Measurements from ENCODE around the gene ZNF473. TPM values are rescaled to one million over a fixed set of nuclear protein-coding genes. Genes with fewer than 3 reads are reported as not detected.

ZNF473 gene
- total RNA-seq, 2 experiments from 2014 or later, result 11.8 to 12.7 TPM

DNA sequence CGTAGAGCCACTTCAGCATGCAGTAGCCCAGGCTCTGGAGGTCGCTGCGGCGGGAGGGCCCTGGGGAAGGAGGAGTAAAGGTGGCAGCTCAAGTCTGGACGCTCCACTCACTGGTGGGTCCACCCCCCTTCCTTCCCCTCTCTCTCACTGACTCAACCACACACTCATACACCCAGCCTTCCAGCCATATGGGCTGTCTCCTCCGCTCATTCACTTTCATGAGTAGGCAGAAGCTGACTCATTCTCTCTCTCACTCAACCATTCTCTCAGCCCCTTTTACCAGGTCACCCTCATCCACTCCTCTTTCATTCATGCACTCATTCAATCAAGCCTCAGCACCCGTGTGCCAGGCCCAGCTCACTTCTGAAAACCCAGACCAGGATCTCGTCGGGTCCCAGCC, 37.4 kb upstream of the ZNF473 start:
- Mint-ChIP-seq H3K27ac (no peak overlapping the region), H3K9me3 (no peaks in the 10 kb centered on the region), H3K4me1 (peaks cover 6% of the 10 kb centered on the region), H3K4me3 (no peak overlapping the region), H3K36me3 (peaks cover 18% of the 10 kb centered on the region), H3K27me3 (no peaks in the 10 kb centered on the region)
- DNase-seq (no peak), ATAC-seq (ENCODE audit: low read depth) (no peak)
- POLR2A ChIA-PET, result interaction anchor here (2.6 kb wide), 1 partner anchor 59 kb away, joined by 9 read pairs; the partner anchor contains the start of genes ATF5 and NUP62

DNA sequence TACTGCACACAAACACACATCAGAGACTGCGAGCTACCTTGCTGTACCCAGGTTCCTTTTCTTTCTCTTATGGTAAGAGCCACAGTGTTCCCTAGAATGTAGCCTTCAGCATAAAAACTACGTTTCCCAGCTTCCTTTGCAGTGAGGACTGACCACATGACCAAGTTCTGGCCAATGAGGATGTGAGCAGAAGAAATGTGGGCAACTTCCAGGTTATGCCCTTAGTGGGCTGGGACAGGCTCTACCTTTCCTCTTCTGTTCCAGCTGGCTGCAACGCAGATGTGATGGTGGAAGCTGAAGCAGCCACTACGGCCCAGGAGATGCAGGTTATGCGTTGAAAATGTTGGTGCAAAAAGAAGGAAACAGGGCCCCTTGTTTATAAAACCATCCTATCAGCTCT, 28.1 kb upstream of the ZNF473 start:
- Mint-ChIP-seq H3K36me3 (peaks cover 19% of the 10 kb centered on the region), H3K27ac (no peak overlapping the region), H3K4me1 (peaks cover 3% of the 10 kb centered on the region), H3K27me3 (no peaks in the 10 kb centered on the region), H3K9me3 (no peaks in the 10 kb centered on the region), H3K4me3 (no peak overlapping the region)
- ATAC-seq (ENCODE audit: low read depth) (peak; percentile 47), DNase-seq (no peak)
- POLR2A ChIA-PET, result interaction anchor here (0.6 kb wide), 1 partner anchor 298 kb away, joined by 3 read pairs; no protein-coding TSS in a partner anchor

DNA sequence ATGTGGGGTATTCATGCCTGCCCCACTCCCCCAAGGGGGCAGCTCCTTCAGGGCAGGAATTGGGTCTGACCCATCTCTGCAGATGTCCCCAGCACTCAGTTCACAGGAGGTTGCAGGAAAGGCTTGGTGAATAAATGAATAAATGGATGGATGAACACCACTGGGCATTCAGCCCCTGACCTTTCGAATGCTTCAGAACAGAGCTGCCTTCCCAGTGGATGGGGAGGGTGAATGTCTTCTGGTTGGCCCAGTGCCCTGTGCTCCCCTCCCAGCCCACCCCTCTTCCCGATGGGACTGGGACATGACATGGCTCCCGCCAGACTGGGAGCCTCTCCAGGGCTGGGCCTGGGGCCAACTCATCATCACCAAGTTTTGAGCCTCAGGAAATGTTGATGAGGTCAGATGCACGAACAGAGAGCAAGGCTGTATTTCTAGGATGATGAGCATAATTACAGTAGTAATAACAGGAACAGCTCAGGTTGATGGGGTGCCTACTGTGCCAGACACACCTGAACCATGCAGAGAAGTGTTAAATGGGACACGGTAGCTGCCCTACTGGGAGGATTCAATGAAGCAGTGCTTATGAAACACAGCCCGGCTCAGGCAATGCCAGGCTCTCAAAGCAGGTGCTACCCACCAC, 26.3 kb upstream of the ZNF473 start:
- Mint-ChIP-seq H3K4me1 (peaks cover 16% of the 10 kb centered on the region), H3K27me3 (no peaks in the 10 kb centered on the region), H3K4me3 (no peak overlapping the region), H3K27ac (no peak overlapping the region), H3K36me3 (peaks cover 25% of the 10 kb centered on the region), H3K9me3 (no peaks in the 10 kb centered on the region)
- DNase-seq, result no peak
- POLR2A ChIA-PET, result no interaction called here
- no peak for ATAC-seq (ENCODE audit: low read depth)

DNA sequence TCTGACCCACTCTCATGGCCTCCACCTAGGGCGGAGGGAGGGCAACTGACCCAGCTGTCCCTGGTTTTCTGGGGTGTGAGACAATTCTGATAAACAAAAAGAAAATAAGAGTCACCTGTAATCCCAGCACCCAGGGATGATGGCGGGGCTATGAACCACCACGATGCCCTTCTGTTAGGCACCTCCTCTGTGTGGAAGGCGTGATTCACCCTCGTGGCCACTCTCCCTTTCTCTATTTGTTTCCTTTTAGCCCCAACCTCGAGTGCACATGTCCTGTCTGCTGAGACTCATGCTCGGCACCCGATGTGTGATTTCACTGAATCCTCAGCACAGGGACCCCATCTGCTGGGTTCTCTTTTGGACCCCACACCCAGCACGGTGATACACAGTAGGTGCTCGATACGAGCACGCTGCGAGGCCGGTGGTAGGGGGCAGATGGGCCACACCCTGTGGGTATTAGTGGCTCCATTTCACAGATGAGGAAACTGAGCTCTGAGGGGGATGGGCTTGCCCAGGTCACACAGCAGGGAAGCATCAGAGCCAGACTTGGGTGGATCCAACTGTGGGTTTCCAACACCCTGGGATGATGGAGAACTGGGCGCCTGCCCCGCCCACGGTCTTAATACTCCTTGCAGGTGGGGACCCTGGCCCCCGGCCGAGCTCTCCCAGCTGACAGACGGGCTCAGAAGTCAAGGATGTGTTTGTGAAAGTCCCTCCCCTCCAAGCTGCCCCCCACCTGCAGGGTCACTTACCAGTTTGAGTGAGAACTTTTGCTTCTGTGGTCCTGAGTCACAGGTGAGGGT, 25.6 kb upstream of the ZNF473 start:
- Mint-ChIP-seq H3K36me3 (peaks cover 28% of the 10 kb centered on the region), H3K9me3 (no peaks in the 10 kb centered on the region), H3K4me3 (no peak overlapping the region), H3K27ac (no peak overlapping the region), H3K4me1 (peaks cover 20% of the 10 kb centered on the region), H3K27me3 (no peaks in the 10 kb centered on the region)
- POLR2A ChIA-PET, result interaction anchor here (0.6 kb wide), 1 partner anchor 950 kb away, joined by 5 read pairs; no protein-coding TSS in a partner anchor
- ATAC-seq (ENCODE audit: low read depth), result no peak
- DNase-seq, result no peak

DNA sequence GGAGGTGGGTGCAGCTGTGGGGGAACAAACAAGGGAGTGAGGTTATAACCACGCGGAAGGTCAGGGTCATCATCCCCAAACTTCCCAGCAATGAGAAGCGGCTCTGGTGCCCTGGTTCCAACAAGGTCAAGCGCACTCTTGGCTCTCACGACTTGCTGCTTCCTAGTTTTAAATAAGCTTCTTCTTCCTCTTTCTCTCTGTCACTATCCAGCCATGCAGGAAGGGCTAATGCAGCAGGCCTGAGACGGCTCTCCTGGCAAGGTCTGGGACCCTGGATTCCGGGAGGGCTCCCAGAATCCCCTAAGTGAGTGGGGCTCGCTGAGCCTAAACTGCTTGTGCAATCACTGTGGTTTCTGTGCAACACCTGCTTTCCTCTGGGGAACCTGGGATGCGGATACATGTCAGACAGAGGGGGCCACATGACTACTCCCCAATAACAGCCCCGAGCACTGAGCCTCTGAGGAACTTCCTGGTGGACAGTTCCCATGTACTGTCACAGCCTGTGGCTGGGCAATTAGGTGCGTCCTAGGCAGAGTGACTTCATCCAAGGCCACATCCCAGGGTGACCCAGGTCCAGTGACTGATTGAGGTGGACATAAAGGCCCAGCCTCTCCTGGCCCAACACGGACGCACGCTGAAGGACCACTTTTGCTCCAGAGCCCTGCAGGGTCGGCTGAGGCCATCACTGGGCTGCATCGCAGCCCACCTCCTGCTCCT, 24.8 kb upstream of the ZNF473 start:
- Mint-ChIP-seq H3K27me3 (no peaks in the 10 kb centered on the region), H3K27ac (no peak overlapping the region), H3K4me3 (no peak overlapping the region), H3K9me3 (no peaks in the 10 kb centered on the region), H3K36me3 (peaks cover 25% of the 10 kb centered on the region), H3K4me1 (peaks cover 21% of the 10 kb centered on the region)
- DNase-seq, result no peak
- POLR2A ChIA-PET, result interaction anchor here (0.6 kb wide), 1 partner anchor 949 kb away, joined by 5 read pairs; no protein-coding TSS in a partner anchor
- ATAC-seq (ENCODE audit: low read depth), result no peak

DNA sequence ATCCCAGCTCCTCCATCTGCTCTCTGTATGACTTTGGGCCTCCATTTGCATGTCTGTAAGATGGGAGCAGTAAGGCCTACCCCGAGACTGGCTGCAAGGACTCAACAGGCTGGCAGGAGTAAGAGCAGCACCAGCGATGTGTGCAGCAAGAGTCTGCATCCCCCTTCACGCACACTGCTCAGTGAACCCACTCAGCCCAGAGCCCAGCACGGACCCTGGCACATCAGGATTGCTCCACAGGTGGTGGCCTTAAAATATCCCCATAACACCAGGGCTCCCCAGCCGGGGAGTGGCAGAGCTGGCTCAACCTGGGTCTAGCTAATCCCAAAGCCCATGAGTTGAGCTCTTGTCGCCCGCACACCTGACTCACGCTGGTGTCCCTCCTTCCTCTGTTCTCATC, 24.0 kb upstream of the ZNF473 start:
- no peak for ATAC-seq (ENCODE audit: low read depth)
- no peak for DNase-seq
- POLR2A ChIA-PET, result interaction anchor here (0.6 kb wide), 1 partner anchor 14 kb away, joined by 4 read pairs; no protein-coding TSS in a partner anchor
- H3K36me3 Mint-ChIP-seq, result peaks cover 28% of the 10 kb centered on the region
- H3K4me1 Mint-ChIP-seq, result peaks cover 21% of the 10 kb centered on the region
- H3K27ac Mint-ChIP-seq, result no peak overlapping the region
- H3K4me3 Mint-ChIP-seq, result no peak overlapping the region
- H3K27me3 Mint-ChIP-seq, result no peaks in the 10 kb centered on the region
- H3K9me3 Mint-ChIP-seq, result no peaks in the 10 kb centered on the region

DNA sequence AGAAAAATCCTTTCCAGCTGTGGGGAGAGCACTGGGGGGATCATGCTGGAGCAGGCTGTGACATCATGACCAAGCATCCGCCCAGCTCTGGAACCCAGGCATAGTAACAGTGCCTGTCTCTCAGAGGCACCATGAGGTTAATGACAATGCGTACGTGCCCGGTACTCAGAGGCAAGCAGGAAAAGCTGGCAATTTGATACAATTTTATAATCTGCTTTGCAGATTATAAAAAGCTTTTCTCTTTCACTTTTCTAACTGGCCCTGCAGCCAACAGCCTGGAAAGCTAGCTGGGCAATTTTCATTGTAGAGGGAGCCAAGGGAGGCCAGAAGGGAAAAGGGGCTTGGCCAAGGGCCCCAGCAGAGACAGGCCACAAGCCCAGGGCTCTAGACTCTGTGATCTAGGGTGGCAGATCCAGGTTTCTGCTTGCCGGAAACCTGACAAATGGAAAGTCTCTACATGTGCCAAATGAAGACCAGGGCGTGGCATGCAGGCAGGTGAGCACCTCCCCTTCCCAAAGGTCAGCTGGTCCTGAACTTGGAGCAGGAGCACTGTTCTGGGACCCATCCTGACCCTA, 23.3 kb upstream of the ZNF473 start:
- Mint-ChIP-seq H3K4me1 (peaks cover 21% of the 10 kb centered on the region), H3K36me3 (peaks cover 33% of the 10 kb centered on the region), H3K27me3 (no peaks in the 10 kb centered on the region), H3K4me3 (no peak overlapping the region), H3K27ac (no peak overlapping the region), H3K9me3 (no peaks in the 10 kb centered on the region)
- no peak for ATAC-seq (ENCODE audit: low read depth)
- POLR2A ChIA-PET, result no interaction called here
- no peak for DNase-seq

DNA sequence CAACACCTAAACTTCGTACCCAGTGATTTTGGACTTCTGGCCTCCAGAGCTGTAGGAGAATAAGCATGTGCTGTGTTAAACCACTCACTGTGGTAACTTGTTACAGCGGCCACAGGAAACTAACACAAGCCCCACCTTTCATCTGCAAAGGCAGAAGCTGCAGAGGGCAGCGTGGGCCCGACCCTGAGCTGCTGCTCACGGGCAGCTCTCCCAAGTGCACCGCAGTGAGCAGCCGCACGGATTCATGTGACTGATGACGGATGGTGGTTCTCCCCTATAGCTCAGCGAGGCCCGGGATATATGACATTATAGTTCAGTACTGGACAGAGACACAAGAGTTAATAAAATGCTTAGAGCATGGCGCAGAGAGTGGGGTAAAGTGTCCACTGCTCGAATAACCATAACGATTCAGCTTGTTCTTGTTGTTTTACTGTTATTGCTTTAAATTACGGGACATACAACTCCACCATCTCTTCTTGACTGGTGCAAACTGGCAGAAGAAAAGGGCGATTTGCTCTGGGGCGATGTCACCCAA, 22.5 kb upstream of the ZNF473 start:
- Mint-ChIP-seq H3K4me3 (no peak overlapping the region), H3K27me3 (no peaks in the 10 kb centered on the region), H3K27ac (no peak overlapping the region), H3K9me3 (no peaks in the 10 kb centered on the region), H3K4me1 (peaks cover 20% of the 10 kb centered on the region), H3K36me3 (peaks cover 30% of the 10 kb centered on the region)
- ATAC-seq (ENCODE audit: low read depth) (no peak), DNase-seq (no peak)
- POLR2A ChIA-PET, result interaction anchor here (0.9 kb wide), 1 partner anchor 19 kb away, joined by 3 read pairs; no protein-coding TSS in a partner anchor

DNA sequence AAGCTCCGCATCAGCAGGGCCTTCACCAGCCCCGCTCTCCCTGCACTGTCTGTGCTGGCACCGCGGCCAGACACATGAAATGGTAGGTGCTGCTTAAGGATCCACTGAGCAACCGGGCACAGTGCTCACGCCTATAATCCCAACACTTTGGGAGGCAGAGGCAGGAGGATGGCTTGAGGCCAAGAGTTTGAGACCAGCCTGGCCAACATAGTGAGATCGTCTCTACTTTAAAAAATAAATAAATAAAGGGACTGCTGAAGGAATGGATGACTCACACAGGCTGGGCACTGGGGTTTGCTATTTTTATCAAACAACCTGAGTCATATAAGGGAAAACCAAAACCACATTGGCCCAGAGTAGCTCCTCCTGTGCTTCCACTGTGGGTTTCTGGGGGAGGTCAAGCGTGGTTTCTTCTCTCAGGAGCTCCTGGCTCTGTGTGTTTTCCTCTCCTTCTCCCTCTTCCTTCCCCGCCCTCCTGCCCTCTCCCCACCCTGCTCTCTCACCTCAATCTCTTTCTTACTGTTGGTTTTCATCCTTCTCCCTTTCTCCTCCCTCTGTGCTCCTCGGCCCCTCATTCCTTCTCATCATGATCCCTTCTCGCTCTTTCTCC, 21.9 kb upstream of the ZNF473 start:
- POLR2A ChIA-PET, result interaction anchor here (0.9 kb wide), 1 partner anchor 19 kb away, joined by 3 read pairs; no protein-coding TSS in a partner anchor
- Mint-ChIP-seq H3K36me3 (peaks cover 30% of the 10 kb centered on the region), H3K27ac (peak overlapping the region; percentile 77), H3K4me3 (peak overlapping the region; percentile 64), H3K27me3 (no peaks in the 10 kb centered on the region), H3K9me3 (no peaks in the 10 kb centered on the region), H3K4me1 (peaks cover 20% of the 10 kb centered on the region)
- no peak for DNase-seq
- peak; percentile 66 for ATAC-seq (ENCODE audit: low read depth)

DNA sequence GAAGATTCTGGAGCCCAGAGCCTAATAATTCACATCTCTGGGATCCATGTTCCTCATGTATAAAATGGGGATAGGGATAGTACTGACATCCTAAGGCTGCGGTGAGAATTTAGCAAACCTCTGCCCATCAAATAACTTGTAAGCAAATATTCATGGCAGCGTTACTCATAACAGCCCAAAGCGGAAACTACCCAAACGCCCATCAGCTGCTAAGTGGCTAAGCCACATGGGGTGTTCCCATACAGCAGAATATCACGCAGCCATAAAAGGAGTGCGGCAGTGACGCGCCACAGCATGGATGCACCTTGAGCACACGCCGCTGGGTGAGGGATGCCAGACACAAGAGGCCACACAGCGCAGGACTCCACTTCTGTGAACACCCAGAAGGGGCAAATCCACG, 20.4 kb upstream of the ZNF473 start:
- no peaks in the 10 kb centered on the region for H3K27me3 Mint-ChIP-seq
- POLR2A ChIA-PET, result no interaction called here
- no peak for DNase-seq
- H3K27ac Mint-ChIP-seq, result no peak overlapping the region
- peaks cover 20% of the 10 kb centered on the region for H3K4me1 Mint-ChIP-seq
- H3K4me3 Mint-ChIP-seq, result no peak overlapping the region
- ATAC-seq (ENCODE audit: low read depth), result no peak
- no peaks in the 10 kb centered on the region for H3K9me3 Mint-ChIP-seq
- H3K36me3 Mint-ChIP-seq, result peaks cover 28% of the 10 kb centered on the region

DNA sequence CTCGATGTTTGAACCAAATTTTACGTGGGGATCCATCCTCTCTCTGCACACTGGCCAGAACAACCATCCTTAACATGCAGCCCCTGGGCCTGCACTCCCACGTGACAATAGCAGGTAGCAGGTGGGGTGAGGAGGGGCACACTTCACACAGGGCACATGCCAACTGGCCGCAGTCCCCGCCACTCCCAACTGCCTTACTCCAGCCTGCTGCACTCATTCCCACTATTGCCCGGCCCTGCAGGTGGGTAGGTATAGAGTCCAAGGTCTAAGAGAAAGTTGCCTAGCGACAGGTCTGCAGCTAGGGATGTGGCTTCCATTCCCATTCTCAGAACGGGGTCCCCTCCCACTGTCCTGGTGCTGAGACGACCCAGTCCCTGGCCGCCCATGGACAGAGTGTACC, 18.6 kb upstream of the ZNF473 start:
- Mint-ChIP-seq H3K27me3 (no peaks in the 10 kb centered on the region), H3K4me1 (peaks cover 20% of the 10 kb centered on the region), H3K4me3 (no peak overlapping the region), H3K9me3 (no peaks in the 10 kb centered on the region), H3K36me3 (peaks cover 27% of the 10 kb centered on the region), H3K27ac (no peak overlapping the region)
- no peak for DNase-seq
- ATAC-seq (ENCODE audit: low read depth), result no peak
- POLR2A ChIA-PET, result no interaction called here

DNA sequence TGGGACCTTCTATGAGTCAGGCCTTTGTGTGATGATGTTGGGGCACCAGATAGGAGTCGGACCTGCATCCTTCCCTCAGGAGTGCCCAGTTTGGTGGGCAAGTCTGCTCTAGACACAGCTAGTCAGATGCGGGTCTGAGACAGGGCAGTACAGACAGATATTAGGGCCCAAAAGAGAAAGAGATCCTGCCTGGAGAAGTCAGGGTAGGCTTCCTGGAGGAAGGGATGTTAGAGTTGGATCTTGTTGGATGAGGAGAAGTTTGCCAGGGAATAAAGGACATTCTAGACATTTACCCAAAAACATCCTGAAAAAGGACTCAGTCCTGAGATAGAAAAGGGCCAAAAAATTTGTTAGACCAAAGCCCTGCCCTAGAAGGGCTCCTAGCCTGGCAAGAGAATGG, 17.9 kb upstream of the ZNF473 start:
- Mint-ChIP-seq H3K9me3 (no peaks in the 10 kb centered on the region), H3K27ac (no peak overlapping the region), H3K4me1 (peaks cover 20% of the 10 kb centered on the region), H3K36me3 (peaks cover 26% of the 10 kb centered on the region), H3K27me3 (no peaks in the 10 kb centered on the region), H3K4me3 (no peak overlapping the region)
- POLR2A ChIA-PET, result no interaction called here
- DNase-seq (no peak), ATAC-seq (ENCODE audit: low read depth) (no peak)

DNA sequence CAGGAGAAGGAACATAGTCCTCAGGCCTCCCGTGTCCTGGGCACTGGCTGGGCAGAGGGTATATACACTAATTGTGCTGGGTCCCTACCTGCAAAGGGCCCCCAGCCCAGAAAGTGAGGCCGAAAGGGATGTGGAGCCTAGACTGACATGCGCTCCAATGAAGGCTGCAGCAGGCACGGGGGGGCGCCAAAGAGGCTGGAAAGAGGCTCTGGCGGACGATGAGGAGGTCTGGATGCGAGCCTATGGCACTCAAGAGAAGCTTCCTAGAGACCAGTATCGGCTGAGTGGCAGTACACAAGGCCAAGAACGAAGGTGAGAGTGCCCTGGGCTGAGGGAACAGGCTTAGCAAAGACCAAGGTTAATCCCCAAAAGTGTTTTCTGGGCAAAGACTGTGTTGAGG, 17.3 kb upstream of the ZNF473 start:
- POLR2A ChIA-PET, result no interaction called here
- Mint-ChIP-seq H3K27ac (no peak overlapping the region), H3K27me3 (no peaks in the 10 kb centered on the region), H3K36me3 (peaks cover 27% of the 10 kb centered on the region), H3K4me3 (no peak overlapping the region), H3K4me1 (peaks cover 18% of the 10 kb centered on the region), H3K9me3 (no peaks in the 10 kb centered on the region)
- ATAC-seq (ENCODE audit: low read depth) (no peak), DNase-seq (no peak)
